ENCODE data around the gene FCN2.
"Not testable (repeated sequence)": the region's sequence is repeated elsewhere in the genome, so short reads cannot be mapped to it uniquely, and the experiment has no call there.

GRCh38 chr9:134857451-134857850 lies 23.2 kb upstream of the FCN2 start:
- not testable (repeated sequence) for TF ChIP-seq CTCF (IDR thresholded peaks at IDR 0.05); ZFX (IDR thresholded peaks at IDR 0.05; ENCODE audit: borderline replicate concordance)
